Activated T-cell treated with anti-CD3 and anti-CD28 coated beads, Interleukin-2, amount 50 U/mL, for 4 hours (primary cell): Measurements from ENCODE around the gene TGIF2. TPM values are rescaled to one million over a fixed set of nuclear protein-coding genes. Genes with fewer than 3 reads are reported as not detected.
"Not testable (repeated sequence)": the region's sequence is repeated elsewhere in the genome, so short reads cannot be mapped to it uniquely, and the experiment has no call there.

ENCODE experiments used
- ATAC-seq, 2 donors: fragments of 200-7000 bp; cut with Tn5 transposase; one replicate each; pipeline ENCODE4 v1.10.0; 2021
- DNase-seq: peaks from one replicate; pipeline ENCODE4 v3.0.0-alpha.2; 2020
- H3K27me3 Mint-ChIP-seq: one replicate; pipeline ENCODE4 v1.8.0; 2021; ENCODE audit warnings: low read depth, mixed read lengths
- H3K36me3 Mint-ChIP-seq: one replicate; pipeline ENCODE4 v1.8.0; 2022; ENCODE audit warnings: mixed read lengths; ENCODE audit not compliant: insufficient read depth
- H3K4me1 Mint-ChIP-seq: one replicate; pipeline ENCODE4 v1.8.0; 2021; ENCODE audit warnings: low read depth, mixed read lengths
- H3K4me3 Mint-ChIP-seq: one replicate; pipeline ENCODE4 v1.8.0; 2021; ENCODE audit warnings: mild to moderate bottlenecking, moderate library complexity, mixed read lengths
- H3K9me3 Mint-ChIP-seq: one replicate; pipeline ENCODE4 v1.8.0; 2021; ENCODE audit warnings: mixed read lengths
- total RNA-seq, 3 donors: library from RNA; stranded (reverse); gene quantifications; one replicate each; pipeline ENCODE4 v1.2.1, GENCODE V29; 2021

TGIF2 gene
- total RNA-seq, 3 donors from 2014 or later, result 62.2 to 63.9 (median 62.5) TPM

GRCh38 chr20:36632487-36633284, 59.3 kb downstream of the TGIF2 start:
- Mint-ChIP-seq H3K27me3 (no peaks in the 10 kb centered on the region), H3K4me3 (no peak overlapping the region)
- ATAC-seq, result no peak

GRCh38 chr20:36633285-36633772, 59.9 kb downstream of the TGIF2 start:
- ATAC-seq, result no peak
- DNase-seq, result no peak
- H3K9me3 Mint-ChIP-seq, result no peaks in the 10 kb centered on the region
- H3K4me1 Mint-ChIP-seq, result peaks cover 32% of the 10 kb centered on the region
- H3K27me3 Mint-ChIP-seq, result no peaks in the 10 kb centered on the region
- H3K36me3 Mint-ChIP-seq, result peaks cover 32% of the 10 kb centered on the region
- H3K4me3 Mint-ChIP-seq, result no peak overlapping the region

More at GRCh38 chr20:36632487-36633284, 59.3 kb downstream of the TGIF2 start:
- H3K4me1 Mint-ChIP-seq, result peaks cover 38% of the 10 kb centered on the region
- no peak for DNase-seq
- H3K36me3 Mint-ChIP-seq, result peaks cover 36% of the 10 kb centered on the region
- H3K9me3 Mint-ChIP-seq, result no peaks in the 10 kb centered on the region

- Mint-ChIP-seq H3K4me1 (peaks cover 28% of the 10 kb centered on the region), H3K36me3 (peaks cover 32% of the 10 kb centered on the region), H3K4me3 (no peak overlapping the region), H3K27me3 (no peaks in the 10 kb centered on the region), H3K9me3 (no peaks in the 10 kb centered on the region)
- DNase-seq, result no peak
- no peak for ATAC-seq
Measured at GRCh38 chr20:36634342-36634741, 60.9 kb downstream of the TGIF2 start.

- not testable (repeated sequence) for H3K4me3 Mint-ChIP-seq, H3K27me3 Mint-ChIP-seq, H3K9me3 Mint-ChIP-seq, DNase-seq, ATAC-seq
- peaks cover 26% of the 10 kb centered on the region for H3K4me1 Mint-ChIP-seq
- H3K36me3 Mint-ChIP-seq, result peaks cover 20% of the 10 kb centered on the region
Measured at GRCh38 chr20:36638876-36639400, 65.5 kb downstream of the TGIF2 start.

GRCh38 chr20:36641506-36641843, 68.1 kb downstream of the TGIF2 start:
- Mint-ChIP-seq H3K36me3 (peaks cover 12% of the 10 kb centered on the region), H3K9me3 (no peaks in the 10 kb centered on the region), H3K27me3 (no peaks in the 10 kb centered on the region), H3K4me1 (peaks cover 47% of the 10 kb centered on the region), H3K4me3 (no peak overlapping the region)
- no peak for ATAC-seq
- DNase-seq, result no peak

GRCh38 chr20:36642136-36642535, 68.7 kb downstream of the TGIF2 start:
- DNase-seq (no peak), ATAC-seq (no peak)
- Mint-ChIP-seq H3K27me3 (no peaks in the 10 kb centered on the region), H3K4me3 (peak overlapping the region; percentile 96), H3K9me3 (no peaks in the 10 kb centered on the region), H3K36me3 (peaks cover 12% of the 10 kb centered on the region), H3K4me1 (peaks cover 52% of the 10 kb centered on the region)

Other genes starting within 250 kb of the TGIF2 start
- 1 to 10 TPM in 1 of 3 donors, under 1 TPM in 2; 0.90 to 1.2 (median 0.98) TPM for gene MYL9, start 32.1 kb upstream of the TGIF2 start, total RNA-seq
- 100 to 1,000 TPM; 142 to 153 (median 147) TPM for gene RAB5IF, start 32.2 kb downstream of the TGIF2 start, total RNA-seq
- gene SLA2, start 72.6 kb downstream of the TGIF2 start, total RNA-seq, result 10 to 100 TPM; 50.3 to 77.0 (median 57.8) TPM
- 10 to 100 TPM; 10.4 to 11.8 (median 11.4) TPM for gene NDRG3, start 172.5 kb downstream of the TGIF2 start, total RNA-seq
- 10 to 100 TPM; 11.6 to 13.7 (median 13.1) TPM for gene DSN1, start 200.2 kb downstream of the TGIF2 start, total RNA-seq